ENCODE data around the gene PLEKHG5.

The PLEKHG5 gene

GRCh38 chr1:6471086-6471969 lies 20.1 kb downstream of the PLEKHG5 start:
- Histone ChIP-seq H3K9me3 (no peaks in the 10 kb centered on the region), H3K27ac (no peak overlapping the region), H3K4me3 (no peak overlapping the region), H3K4me1 (no peaks in the 10 kb centered on the region), H3K36me3 (peaks cover 0 to 73% (median 53%) of the 10 kb centered on the region in 3 donors), H3K27me3 (peaks cover 0 to 20% of the 10 kb centered on the region in 2 donors)
- intact Hi-C loops (cut with DNase I; ENCODE audit: low total_unique reads): no loop called here
- TF ChIP-seq CTCF (IDR thresholded peaks at IDR 0.05): no peak
- no peak for DNase-seq

DNA sequence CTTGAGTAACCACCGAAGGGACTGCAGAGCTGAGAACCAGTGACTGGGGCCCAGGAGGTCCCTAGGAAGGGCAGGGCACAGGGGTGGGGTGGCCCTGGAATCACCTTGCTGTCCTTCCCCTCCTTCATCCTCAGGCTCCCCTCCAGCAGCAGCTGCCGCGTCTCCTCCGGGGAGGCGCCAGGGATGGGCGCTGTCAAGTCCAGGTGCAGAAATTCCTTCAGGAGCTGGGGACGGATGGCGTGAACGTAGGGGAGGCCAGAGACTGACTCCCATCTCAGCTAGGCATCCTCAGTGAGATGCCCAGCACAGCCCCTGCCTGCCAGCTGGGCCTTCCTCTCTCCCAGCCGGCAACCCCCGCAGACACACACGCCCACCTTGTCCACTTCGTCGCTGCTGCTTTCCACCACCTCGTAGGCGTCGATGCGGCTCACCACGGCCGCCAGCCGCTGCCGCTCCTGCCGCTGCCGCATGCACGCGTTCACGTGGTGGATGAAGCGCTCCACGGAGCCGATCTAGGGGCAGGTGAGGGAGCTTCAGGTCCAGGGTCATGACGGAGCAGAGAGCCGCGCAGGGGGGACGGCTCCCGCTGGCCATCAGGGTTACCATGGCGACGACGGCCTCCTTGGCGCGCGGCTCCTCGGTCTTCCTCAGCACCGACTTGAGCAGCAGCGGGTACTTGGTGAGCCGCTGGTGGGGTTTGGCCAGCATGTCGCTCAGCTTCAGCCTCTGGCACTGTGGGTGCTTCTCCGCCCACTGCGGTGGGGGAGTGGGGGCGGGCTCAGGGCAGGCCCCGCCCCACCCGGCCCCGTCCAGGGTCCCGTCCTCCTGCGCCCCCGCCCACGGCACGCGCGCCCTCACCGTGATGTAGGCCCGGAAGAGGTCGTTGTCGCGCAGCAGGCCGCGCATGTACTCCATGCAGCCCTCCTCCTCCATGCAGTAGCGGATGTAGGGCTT lies 21.1 kb downstream of the PLEKHG5 start:
- DNase-seq: no peak
- no peaks in the 10 kb centered on the region for H3K9me3 ChIP-seq
- no peak overlapping the region for H3K4me3 ChIP-seq
- TF ChIP-seq CTCF (IDR thresholded peaks at IDR 0.05): no peak
- peaks cover 0 to 73% (median 53%) of the 10 kb centered on the region in 3 donors for H3K36me3 ChIP-seq
- intact Hi-C loops (cut with DNase I; ENCODE audit: low total_unique reads): no loop called here
- H3K27me3 ChIP-seq: peaks cover 0 to 29% of the 10 kb centered on the region in 2 donors
- no peak overlapping the region for H3K27ac ChIP-seq
- no peaks in the 10 kb centered on the region for H3K4me1 ChIP-seq

DNA sequence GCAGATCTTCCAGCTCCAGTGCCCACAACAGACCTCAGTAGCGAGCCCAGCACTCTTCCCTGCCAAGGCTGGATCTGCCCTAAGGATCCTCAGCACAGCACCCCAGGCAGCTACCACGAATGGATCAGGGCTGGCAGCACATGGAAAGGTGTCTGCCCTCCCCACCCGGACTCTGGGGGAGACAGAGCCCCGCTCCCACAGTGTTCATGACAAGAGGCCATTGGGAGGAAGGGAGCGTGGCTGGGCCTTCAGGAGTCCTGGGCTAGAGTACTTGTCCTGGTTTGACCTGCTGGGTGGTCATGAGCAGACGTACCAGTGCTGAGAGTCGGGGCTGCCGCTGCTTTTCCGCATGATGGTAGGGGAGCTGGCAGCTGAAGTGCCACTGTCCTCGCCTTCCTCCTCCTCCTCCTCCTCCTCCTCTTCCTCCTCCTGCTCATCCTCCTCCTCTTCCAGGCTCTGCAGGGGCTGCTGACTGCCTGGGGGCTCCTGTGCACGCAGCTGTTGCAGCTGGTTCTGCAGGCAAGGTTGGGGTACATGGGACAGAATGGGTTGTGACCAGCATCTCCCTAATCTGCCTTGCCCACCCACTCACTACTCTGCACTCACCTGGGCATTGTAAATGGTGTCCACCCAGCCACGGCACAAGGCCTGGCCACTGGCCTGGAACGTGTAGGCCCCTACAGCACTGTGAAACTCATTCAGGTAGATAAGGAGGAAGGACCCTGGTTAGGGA lies 22.6 kb downstream of the PLEKHG5 start:
- Histone ChIP-seq H3K27ac (no peak overlapping the region), H3K4me1 (no peaks in the 10 kb centered on the region), H3K27me3 (peaks cover 0 to 40% of the 10 kb centered on the region in 2 donors), H3K36me3 (peaks cover 0 to 63% (median 52%) of the 10 kb centered on the region in 3 donors), H3K4me3 (no peak overlapping the region), H3K9me3 (no peaks in the 10 kb centered on the region)
- no peak for DNase-seq
- TF ChIP-seq CTCF (IDR thresholded peaks at IDR 0.05): no peak
- intact Hi-C loops (cut with DNase I; ENCODE audit: low total_unique reads): no loop called here

DNA sequence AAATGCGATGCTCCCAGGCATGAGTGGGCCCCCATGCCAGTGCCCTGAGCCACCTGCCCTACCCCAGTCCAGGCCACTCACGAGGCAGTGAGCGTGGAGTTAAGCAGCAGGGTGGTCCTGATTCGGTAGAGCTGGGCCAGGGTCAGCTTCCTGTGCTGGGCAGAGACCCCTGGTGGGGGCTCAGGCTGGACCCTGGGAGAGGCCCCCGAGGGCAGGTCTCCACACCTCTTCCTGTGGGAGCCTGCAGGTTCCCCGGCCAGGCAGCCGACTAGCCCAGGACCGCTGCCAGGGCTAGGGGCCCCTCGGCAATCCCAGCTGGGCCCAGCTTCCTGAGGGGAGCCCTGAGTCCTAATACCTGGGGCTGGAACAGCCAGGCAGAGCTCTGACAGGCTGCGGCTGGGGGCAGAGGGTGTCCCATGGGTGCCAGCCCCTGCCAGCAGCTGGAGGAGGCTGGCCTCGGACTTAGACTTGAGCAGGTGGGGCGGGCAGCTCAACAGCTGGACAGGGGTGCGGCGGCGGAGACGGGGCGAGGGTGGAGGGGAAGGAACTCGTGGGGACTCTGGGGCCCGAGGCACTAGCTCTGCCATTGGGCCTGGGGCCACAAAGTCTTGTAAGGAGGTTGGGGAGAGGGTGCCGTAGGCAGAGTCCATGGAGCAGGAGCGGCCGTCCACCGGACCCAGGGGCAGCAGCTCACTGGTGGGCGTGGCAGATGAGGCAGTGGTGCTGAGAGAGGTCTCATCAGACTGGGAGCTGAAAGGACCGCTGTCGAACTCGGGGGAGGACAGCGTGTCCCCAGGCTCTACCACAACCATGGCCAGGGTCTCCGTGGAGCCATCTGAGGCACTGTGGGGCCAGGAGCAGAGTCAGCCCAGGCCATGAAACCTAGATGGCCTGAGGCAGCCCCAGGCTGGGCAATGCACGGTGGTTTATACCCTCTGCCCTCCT lies 23.5 kb downstream of the PLEKHG5 start:
- H3K4me3 ChIP-seq: no peak overlapping the region
- TF ChIP-seq CTCF (IDR thresholded peaks at IDR 0.05): no peak
- H3K27ac ChIP-seq: no peak overlapping the region
- H3K4me1 ChIP-seq: no peaks in the 10 kb centered on the region
- peaks cover 0 to 55% (median 44%) of the 10 kb centered on the region in 3 donors for H3K36me3 ChIP-seq
- intact Hi-C loops (cut with DNase I; ENCODE audit: low total_unique reads): no loop called here
- DNase-seq: no peak
- H3K27me3 ChIP-seq: peaks cover 0 to 43% of the 10 kb centered on the region in 2 donors
- no peaks in the 10 kb centered on the region for H3K9me3 ChIP-seq

All from tibial artery (tissue), 4 donors.